PC-9 (cell line): ENCODE results near the gene NR4A1.

ENCODE experiments used
- CTCF ChIP-seq: fragments of 200-600 bp; sonication (generic); conservative IDR thresholded peaks from 2 replicates; pipeline ENCODE4 v1.6.1; 2017; ENCODE audit warnings: mixed run types, antibody characterized with exemption, mild to moderate bottlenecking, moderate library complexity
- EZH2 ChIP-seq: fragments of 200-600 bp; sonication (generic); IDR thresholded peaks from 2 replicates; pipeline ENCODE4 v1.8.0; 2017; ENCODE audit warnings: antibody characterized with exemption, low read depth

DNA sequence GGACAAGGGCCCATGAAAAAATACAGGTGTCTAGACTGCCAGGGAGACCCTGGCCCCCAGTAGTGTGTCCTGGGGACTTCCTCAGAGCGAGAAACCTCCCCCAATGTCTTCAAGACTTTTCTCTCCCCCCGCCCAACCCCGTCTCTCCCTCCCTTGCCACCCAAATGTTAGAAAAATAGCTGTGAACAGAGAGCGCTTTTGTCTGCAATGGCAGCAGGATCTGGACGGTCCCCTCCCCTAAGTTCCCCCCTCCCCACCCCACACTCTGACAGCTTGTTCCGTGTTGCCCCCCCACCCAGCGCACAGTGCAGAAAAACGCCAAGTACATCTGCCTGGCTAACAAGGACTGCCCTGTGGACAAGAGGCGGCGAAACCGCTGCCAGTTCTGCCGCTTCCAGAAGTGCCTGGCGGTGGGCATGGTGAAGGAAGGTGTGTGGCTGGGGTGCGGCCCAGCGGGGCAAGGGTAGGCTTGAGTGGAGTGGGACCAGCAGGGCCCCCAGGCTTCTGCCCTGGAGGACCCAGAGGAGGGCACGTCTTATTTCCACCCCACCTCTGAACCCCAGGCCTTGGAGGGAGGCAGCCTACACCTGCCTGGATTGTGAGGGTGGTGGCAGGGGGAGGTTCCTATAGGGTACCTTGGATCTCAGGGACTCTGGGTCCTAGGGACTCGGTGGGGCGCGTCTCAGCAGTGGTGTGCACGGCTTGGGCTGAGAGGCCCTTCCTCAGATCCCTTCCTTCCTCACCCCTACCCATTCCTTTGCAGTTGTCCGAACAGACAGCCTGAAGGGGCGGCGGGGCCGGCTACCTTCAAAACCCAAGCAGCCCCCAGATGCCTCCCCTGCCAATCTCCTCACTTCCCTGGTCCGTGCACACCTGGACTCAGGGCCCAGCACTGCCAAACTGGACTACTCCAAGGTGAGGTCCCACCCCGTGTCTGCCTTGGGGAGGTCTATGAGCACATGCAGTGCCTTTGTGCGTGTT is 4.8 kb downstream of the NR4A1 start:
- TF ChIP-seq CTCF = no peak
- no peak for TF ChIP-seq EZH2
